Upper lobe of right lung (tissue), 1 donor: ENCODE results near the gene EID2B. TPM values are rescaled to one million over a fixed set of nuclear protein-coding genes. Genes with fewer than 3 reads are reported as not detected.

Source experiments
- ATAC-seq: fragments of 200-7000 bp; cut with Tn5 transposase; one replicate; pipeline ENCODE4 v1.9.1; 2020; ENCODE audit warnings: mild to moderate bottlenecking, moderate library complexity
- DNase-seq: peaks from one replicate; pipeline ENCODE4 v3.0.0-alpha.2; 2020
- H3K27ac ChIP-seq: fragments of 200-600 bp; one replicate; pipeline ENCODE4 v1.8.0; 2022
- H3K27me3 ChIP-seq: fragments of 200-600 bp; one replicate; pipeline ENCODE4 v1.8.0; 2022; ENCODE audit warnings: mild to moderate bottlenecking
- H3K36me3 ChIP-seq: fragments of 200-600 bp; one replicate; pipeline ENCODE4 v1.8.0; 2022
- H3K4me1 ChIP-seq: fragments of 200-600 bp; one replicate; pipeline ENCODE4 v1.8.0; 2022
- H3K4me3 ChIP-seq: fragments of 200-600 bp; one replicate; pipeline ENCODE4 v1.8.0; 2022; ENCODE audit warnings: mild to moderate bottlenecking
- H3K9me3 ChIP-seq: fragments of 200-600 bp; one replicate; pipeline ENCODE4 v1.8.0; 2022
- intact Hi-C: fragments of 100-400 bp; cut with DNase I; formaldehyde crosslinking; loops from one replicate; pipeline ENCODE4 v1.11.0; 2022
- total RNA-seq: library from RNA; stranded (reverse); fragmentation: NEBNext Ultra II Directional; extraction: Animal tissue kit (Norgen Biotek cat#: 25700); gene quantifications from one replicate; pipeline ENCODE4 v1.2.1, GENCODE V29; 2021
- TF ChIP-seq, protein P1 (sequence below): fragments of 200-600 bp; IDR thresholded peaks from one replicate; pipeline ENCODE4 v1.8.0; 2022; ENCODE audit warnings: antibody characterized with exemption
- donor health status: DM: no; HTN: yes; CAD: no; lungs with severe emphysema.

EID2B gene
- total RNA-seq, 1 donor from 2014 or later = 2.4 TPM

GRCh38 chr19:39518458-39518857 lies 14.2 kb downstream of the EID2B start:
- intact Hi-C loops = no loop called here
- H3K27me3 ChIP-seq = peaks cover 48% of the 10 kb centered on the region
- no peak for DNase-seq
- ATAC-seq = no peak
- H3K36me3 ChIP-seq = no peaks in the 10 kb centered on the region
- H3K4me3 ChIP-seq = no peak overlapping the region
- peaks cover 14% of the 10 kb centered on the region for H3K4me1 ChIP-seq
- no peaks in the 10 kb centered on the region for H3K9me3 ChIP-seq
- H3K27ac ChIP-seq = no peak overlapping the region
- TF ChIP-seq, protein P1, sequence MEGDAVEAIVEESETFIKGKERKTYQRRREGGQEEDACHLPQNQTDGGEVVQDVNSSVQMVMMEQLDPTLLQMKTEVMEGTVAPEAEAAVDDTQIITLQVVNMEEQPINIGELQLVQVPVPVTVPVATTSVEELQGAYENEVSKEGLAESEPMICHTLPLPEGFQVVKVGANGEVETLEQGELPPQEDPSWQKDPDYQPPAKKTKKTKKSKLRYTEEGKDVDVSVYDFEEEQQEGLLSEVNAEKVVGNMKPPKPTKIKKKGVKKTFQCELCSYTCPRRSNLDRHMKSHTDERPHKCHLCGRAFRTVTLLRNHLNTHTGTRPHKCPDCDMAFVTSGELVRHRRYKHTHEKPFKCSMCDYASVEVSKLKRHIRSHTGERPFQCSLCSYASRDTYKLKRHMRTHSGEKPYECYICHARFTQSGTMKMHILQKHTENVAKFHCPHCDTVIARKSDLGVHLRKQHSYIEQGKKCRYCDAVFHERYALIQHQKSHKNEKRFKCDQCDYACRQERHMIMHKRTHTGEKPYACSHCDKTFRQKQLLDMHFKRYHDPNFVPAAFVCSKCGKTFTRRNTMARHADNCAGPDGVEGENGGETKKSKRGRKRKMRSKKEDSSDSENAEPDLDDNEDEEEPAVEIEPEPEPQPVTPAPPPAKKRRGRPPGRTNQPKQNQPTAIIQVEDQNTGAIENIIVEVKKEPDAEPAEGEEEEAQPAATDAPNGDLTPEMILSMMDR = no peak

DNA sequence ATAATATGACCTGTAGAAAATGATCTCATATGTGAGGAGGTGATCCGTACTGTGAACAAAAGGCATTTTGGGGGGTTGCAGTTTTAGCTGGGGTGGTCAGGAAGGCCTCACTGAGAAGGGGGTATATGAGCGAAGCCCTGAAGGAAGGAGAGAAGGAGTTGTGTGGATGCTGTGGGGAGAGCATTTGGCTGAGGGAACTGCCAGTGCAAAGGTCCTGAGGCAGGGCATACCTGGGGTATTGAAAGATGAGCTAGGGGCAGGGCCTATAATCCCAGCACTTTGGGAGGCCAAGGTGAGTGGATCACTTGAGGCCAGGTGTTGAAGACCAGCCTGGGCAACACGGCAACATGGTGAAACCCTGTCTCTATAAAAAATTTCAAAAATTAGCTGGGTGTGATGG lies 15.2 kb downstream of the EID2B start:
- TF ChIP-seq, protein P1 = no peak
- ATAC-seq (no peak), DNase-seq (no peak)
- Histone ChIP-seq H3K27me3 (peaks cover 59% of the 10 kb centered on the region), H3K4me1 (peaks cover 14% of the 10 kb centered on the region), H3K4me3 (no peak overlapping the region), H3K27ac (no peak overlapping the region), H3K36me3 (no peaks in the 10 kb centered on the region), H3K9me3 (no peaks in the 10 kb centered on the region)
- intact Hi-C loops = no loop called here

DNA sequence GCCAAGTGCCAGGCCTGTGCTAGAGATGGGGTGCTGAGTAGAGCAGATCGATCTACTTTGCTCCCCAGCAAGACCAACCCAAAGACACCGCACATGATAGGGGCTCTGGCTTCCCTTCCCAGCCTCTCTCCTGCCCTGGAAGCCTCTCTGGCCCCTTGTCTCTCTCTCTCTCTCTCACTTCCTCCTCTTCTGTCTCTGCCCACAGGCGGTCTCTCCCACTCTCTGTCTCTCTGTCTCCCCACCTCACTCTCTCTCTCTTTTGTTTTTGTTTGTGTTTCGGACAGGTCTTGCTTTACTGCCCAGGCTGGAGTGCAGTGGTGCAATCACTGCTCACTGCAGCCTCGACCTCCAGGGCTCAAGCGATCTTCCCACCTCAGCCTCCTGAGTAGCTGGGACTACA lies 16.4 kb downstream of the EID2B start:
- Histone ChIP-seq H3K4me3 (no peak overlapping the region), H3K9me3 (no peaks in the 10 kb centered on the region), H3K36me3 (no peaks in the 10 kb centered on the region), H3K27ac (no peak overlapping the region), H3K27me3 (peaks cover 64% of the 10 kb centered on the region), H3K4me1 (peaks cover 14% of the 10 kb centered on the region)
- intact Hi-C loops = no loop called here
- ATAC-seq = peak; percentile 28
- TF ChIP-seq, protein P1 = no peak
- no peak for DNase-seq

GRCh38 chr19:39515551-39516191 lies 17.0 kb downstream of the EID2B start:
- DNase-seq (no peak), ATAC-seq (peak; percentile 20)
- Histone ChIP-seq H3K4me3 (peak overlapping the region; percentile 16), H3K27ac (no peak overlapping the region), H3K9me3 (no peaks in the 10 kb centered on the region), H3K36me3 (no peaks in the 10 kb centered on the region), H3K27me3 (peaks cover 64% of the 10 kb centered on the region), H3K4me1 (peaks cover 14% of the 10 kb centered on the region)
- TF ChIP-seq, protein P1 = no peak
- intact Hi-C loops = no loop called here

DNA sequence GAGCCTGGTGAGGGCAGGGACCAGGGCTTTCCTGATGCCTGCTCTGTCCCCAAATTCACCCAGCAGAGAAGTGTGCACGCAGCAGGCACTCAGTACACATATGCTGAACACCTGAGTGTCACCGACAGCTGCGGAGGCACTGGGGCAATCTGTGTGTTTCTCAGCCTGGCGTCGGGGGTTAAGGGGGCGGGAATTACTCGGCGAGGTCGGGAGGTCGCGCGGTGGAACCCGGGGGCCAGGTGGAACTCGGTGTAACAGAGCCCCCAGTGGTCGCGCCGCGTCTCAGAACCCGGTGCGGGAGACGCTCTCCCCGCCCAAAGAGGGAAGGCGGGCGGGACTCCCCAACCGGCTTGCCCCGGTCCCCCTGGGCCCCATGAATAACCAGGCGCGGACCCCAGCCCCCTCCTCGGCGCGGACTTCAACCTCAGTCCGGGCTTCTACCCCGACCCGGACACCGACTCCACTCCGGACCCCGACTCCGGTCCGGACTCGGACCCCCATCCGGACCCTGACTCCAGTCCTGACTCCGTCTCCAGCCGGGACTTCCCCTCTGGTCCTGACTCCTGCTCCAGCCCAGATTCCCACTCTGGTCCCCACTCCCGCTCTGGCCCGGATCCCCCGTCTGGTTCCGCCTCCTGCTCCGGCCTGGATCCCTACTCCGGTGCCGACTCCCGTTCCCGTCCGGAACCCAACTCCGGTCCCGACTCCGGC lies 17.7 kb downstream of the EID2B start, which contains the start of gene SELENOV:
SELENOV (plus strand) TSS at position 300 of the 711 bp plus-strand sequence; CDS start at position 374, 74 bp downstream.
- DNase-seq (no peak), ATAC-seq (peak; percentile 25)
- TF ChIP-seq, protein P1 = peak; percentile 5
- peaks cover 64% of the 10 kb centered on the region for H3K27me3 ChIP-seq
- H3K27ac ChIP-seq = no peak within 1 kb of the TSS
- no peaks in the 10 kb centered on the region for H3K9me3 ChIP-seq
- peaks cover 14% of the 10 kb centered on the region for H3K4me1 ChIP-seq
- no peaks in the 10 kb centered on the region for H3K36me3 ChIP-seq
- H3K4me3 ChIP-seq = peak within 1 kb of the TSS; percentile 16
- intact Hi-C loops = no loop called here
